ENCODE results near the gene ATG14. TPM values are rescaled to one million over a fixed set of nuclear protein-coding genes. Genes with fewer than 3 reads are reported as not detected.

ATG14 gene
- polyA plus RNA-seq, 1 of the 3 experiments (the other 2 are of a cell fraction), result 4.3 TPM

- Histone ChIP-seq H3F3A (replicated peaks; ENCODE audit: insufficient read depth) (no peaks in the 10 kb centered on the region), H3K36me3 (replicated peaks in 1 of 2; ENCODE audit: control insufficient read depth in 1 of 2, insufficient read depth in 2 of 2, low read length in 1 of 2) (no peaks in the 10 kb centered on the region), H3K4me2 (no peak overlapping the region), H3K27me3 (ENCODE audit: insufficient read depth) (no peaks in the 10 kb centered on the region; the same call in 1 of the 2 replicates), H3K4me1 (ENCODE audit: control insufficient read depth in 1 of 2, insufficient read depth in 2 of 2, low read depth in 1 of 2, low read length in 1 of 2) (peaks cover 0 to 2% of the 10 kb centered on the region in 2 experiments; a peak in 1 of 4 replicates), H3K4me3 (ENCODE audit: low read depth in 2 of 2, low read length in 1 of 2) (no peak overlapping the region), H3K27ac (ENCODE audit: low read depth in 2 of 2, low read length in 1 of 2) (no peak overlapping the region), H2AFZ (ENCODE audit: low read depth) (no peak overlapping the region), H3K9me3 (no peaks in the 10 kb centered on the region), H3K79me2 (ENCODE audit: insufficient read depth) (no peaks in the 10 kb centered on the region), H3K9ac (no peak overlapping the region), H4K20me1 (ENCODE audit: insufficient read depth) (no peaks in the 10 kb centered on the region), H3K9me2 (no peaks in the 10 kb centered on the region)
- POLR2A ChIA-PET, result no interaction called here
- DNase-seq, result no peak
- 75% methylated on average over 1 of the region's 1 CpG for WGBS (ENCODE audit: low lambda C conversion rate)
- TF ChIP-seq USF2 (IDR thresholded peaks at IDR 0.05; ENCODE audit: borderline replicate concordance, low read depth, low read length) (no peak), TAF1 (IDR thresholded peaks at IDR 0.05; ENCODE audit: borderline replicate concordance, low read depth, low read length) (no peak)
- CTCF ChIA-PET, result interaction anchor here (0.9 to 4.4 kb wide), 2 partner anchors 9 to 11 kb away, joined by 5 to 25 read pairs; no protein-coding TSS in a partner anchor
These were observed 8.0 kb upstream of the ATG14 start for GRCh38 chr14:55419663-55420062.

- DNase-seq, result no peak
- no peaks in the 10 kb centered on the region for H3F3A ChIP-seq (replicated peaks; ENCODE audit: insufficient read depth)
- no peaks in the 10 kb centered on the region for H3K36me3 ChIP-seq (replicated peaks in 1 of 2; ENCODE audit: control insufficient read depth in 1 of 2, insufficient read depth in 2 of 2, low read length in 1 of 2)
- H3K27ac ChIP-seq (ENCODE audit: low read depth in 2 of 2, low read length in 1 of 2), result no peak overlapping the region
- ChIA-PET POLR2A (no interaction called here), CTCF (interaction anchor here (0.6 to 4.4 kb wide), 4 partner anchors 10 to 64 kb away, joined by 3 to 25 read pairs (median 13); no protein-coding TSS in a partner anchor)
- H3K4me3 ChIP-seq (ENCODE audit: low read depth in 2 of 2, low read length in 1 of 2), result no peak overlapping the region
- peaks cover 0 to 2% of the 10 kb centered on the region in 2 experiments; a peak in 1 of 4 replicates for H3K4me1 ChIP-seq (ENCODE audit: control insufficient read depth in 1 of 2, insufficient read depth in 2 of 2, low read depth in 1 of 2, low read length in 1 of 2)
- H3K79me2 ChIP-seq (ENCODE audit: insufficient read depth), result no peaks in the 10 kb centered on the region
- H2AFZ ChIP-seq (ENCODE audit: low read depth), result no peak overlapping the region
- no peak overlapping the region for H3K9ac ChIP-seq
- H3K9me3 ChIP-seq, result no peaks in the 10 kb centered on the region
- no peak overlapping the region for H3K4me2 ChIP-seq
- H3K9me2 ChIP-seq, result no peaks in the 10 kb centered on the region
- H3K27me3 ChIP-seq (ENCODE audit: insufficient read depth), result no peaks in the 10 kb centered on the region; the same call in 1 of the 2 replicates
- WGBS (ENCODE audit: low lambda C conversion rate), result 49% methylated on average over 6 of the region's 6 CpGs
- H4K20me1 ChIP-seq (ENCODE audit: insufficient read depth), result no peaks in the 10 kb centered on the region
- TF ChIP-seq NRF1 (IDR thresholded peaks at IDR 0.05; ENCODE audit: low read depth, low read length), result no peak
- no peak for TF ChIP-seq IRF3 (IDR thresholded peaks at IDR 0.05; ENCODE audit: low read depth, low read length)
- TF ChIP-seq TCF12 (IDR thresholded peaks at IDR 0.05), result no peak
- no peak for TF ChIP-seq FOSL2 (IDR thresholded peaks at IDR 0.05; ENCODE audit: borderline replicate concordance, low read depth)
- no peak for TF ChIP-seq MXI1 (IDR thresholded peaks at IDR 0.05; ENCODE audit: low read depth, low read length)
- no peak for TF ChIP-seq JUND (IDR thresholded peaks at IDR 0.05)
- no peak for TF ChIP-seq USF1 (IDR thresholded peaks at IDR 0.05; ENCODE audit: borderline replicate concordance, low read depth)
These were observed 6.8 kb upstream of the ATG14 start for GRCh38 chr14:55418411-55418810.

Data from SK-N-SH (cell line).